Fibroblast of upper back skin (primary cell): Measurements from ENCODE around the gene CUL4A.

Source experiments
- DNase-seq: peaks from one replicate; pipeline ENCODE4 v3.0.0-alpha.2; 2013

CUL4A gene

GRCh38 chr13:113179374-113180230 lies 29.8 kb upstream of the CUL4A start:
- peak; percentile 18 for DNase-seq

DNA sequence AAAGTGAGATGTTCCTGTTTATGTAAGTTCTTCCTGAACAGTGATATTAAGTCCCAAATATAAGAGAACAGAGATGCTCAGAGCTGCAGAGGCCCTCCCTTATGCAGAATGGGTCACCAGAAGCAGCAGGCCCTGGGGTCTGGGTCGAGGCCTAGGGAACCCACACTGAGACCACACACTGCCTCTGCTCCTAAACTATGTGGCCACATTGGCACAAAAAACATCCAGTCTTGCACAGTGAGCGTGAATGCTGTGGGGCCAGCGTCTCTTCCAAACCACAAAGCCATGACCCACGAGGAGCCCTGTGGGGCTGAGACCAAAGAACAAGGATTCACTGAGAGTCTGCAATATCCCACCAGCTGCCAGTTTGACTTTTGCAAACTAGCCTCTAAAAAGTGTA lies 27.4 kb upstream of the CUL4A start:
- DNase-seq, result no peak

- no peak for DNase-seq
These were observed 25.8 kb upstream of the CUL4A start for GRCh38 chr13:113183450-113184129.

DNA sequence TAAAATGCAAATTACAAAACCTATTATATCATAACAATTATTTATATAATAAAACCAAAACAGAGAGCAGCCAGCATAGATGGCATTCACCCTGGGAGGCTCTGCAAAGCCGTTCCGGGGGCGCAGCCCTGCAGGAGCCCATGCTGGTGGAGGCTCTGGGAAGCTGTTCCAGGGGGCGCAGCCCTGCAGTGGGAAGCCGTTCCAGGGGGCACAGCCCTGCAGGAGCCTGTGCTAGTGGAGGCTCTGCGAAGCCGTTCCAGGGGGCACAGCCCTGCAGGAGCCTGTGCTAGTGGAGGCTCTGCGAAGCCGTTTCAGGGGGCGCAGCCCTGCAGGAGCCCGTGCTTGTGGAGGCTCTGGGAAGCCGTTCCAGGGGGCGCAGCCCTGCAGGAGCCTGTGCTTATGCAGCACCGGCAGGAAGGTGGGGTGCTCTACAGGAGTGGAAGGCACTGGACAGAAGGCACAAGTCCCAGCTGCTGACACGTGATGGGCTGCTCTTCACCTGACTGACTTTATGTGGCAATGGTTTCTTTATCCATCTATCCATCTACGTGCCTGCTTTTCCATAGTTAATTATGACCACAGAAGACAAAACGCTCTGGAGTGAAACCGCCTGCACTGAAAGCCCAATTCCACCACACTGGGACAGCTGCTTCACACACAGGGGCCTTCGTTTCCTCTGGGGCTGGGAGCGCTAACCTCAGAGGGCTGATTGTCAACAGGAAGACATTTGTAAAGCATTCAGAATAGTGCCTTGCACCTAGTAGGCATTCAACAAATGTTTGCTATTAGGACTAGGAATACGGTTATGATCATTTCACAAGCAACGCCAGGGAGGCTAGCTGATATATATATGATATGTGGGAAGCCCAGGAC lies 24.6 kb upstream of the CUL4A start:
- DNase-seq, result no peak

DNA sequence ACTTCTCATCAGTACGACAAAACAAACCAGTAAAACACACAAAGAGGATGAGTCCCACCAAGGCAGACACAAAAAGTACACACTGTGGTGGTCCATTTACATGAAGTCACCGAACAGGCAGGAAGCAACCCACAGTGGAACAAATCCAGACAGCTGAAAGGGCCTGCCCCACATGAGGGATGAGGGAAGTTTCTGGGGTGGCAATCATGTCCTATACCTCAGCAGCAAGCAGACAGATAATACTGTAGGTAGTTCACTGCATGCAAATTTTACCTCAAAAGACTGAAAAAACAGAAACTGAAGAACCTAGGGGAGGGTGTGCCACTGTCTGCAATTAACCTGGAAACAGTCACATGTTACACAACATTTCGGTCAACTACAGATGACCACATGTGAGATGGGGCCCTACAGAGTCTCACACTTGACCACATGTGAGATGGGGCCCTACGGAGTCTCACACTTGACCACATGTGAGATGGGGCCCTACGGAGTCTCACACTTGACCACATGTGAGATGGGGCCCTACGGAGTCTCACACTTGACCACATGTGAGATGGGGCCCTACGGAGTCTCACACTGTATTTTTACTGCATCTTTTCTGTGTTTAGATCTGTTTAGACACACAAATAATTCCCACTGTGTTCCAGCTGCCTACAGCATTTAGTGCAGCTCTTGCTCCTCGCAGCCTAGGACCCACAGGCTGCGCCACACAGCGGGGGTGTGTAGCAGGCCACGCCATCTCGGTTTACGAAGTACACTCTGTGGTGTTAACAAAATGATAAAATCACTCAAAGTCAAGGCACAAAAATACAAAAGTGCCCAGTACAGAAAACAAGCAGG lies 23.1 kb upstream of the CUL4A start:
- no peak for DNase-seq

DNA sequence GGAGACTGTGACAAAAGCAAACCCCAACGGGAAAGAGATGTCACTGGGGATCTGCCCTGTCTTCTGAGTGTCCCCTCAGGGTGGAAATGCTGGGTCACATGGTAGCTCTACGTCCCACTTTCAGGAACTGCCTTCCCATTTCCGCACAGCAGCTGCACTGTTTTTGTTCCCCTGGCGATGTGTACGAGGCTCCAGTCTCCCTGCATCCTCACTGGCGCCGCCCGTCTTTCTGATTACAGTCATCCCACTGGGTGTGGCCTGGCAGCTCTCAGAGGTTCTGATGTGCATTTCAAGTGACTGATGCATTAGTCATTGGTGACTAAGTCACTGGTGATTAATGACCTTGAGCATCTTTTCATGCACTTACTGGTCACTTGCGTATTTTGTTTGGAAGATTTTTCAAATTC lies 22.1 kb upstream of the CUL4A start:
- peak; percentile 99 for DNase-seq

GRCh38 chr13:113187883-113188665 lies 21.3 kb upstream of the CUL4A start:
- DNase-seq, result no peak

DNA sequence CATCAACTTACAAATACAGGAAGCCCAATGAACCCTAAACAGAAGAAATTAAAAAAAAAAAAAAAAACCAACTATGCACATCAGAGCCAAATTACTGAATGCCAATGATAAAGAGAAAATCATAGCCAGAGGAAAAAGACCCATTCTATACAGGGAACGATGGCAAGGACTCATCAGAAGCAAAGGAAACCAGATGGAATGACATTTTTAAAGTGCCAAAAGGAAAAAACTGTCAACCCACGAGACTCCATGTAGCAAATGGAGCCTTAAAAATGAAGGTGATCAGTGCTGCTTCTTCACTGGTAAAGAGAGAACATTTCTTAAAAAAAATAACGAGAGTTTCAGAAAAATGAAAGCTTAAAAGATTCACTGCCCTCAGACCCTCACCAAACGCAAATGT lies 19.2 kb upstream of the CUL4A start:
- DNase-seq, result no peak

DNA sequence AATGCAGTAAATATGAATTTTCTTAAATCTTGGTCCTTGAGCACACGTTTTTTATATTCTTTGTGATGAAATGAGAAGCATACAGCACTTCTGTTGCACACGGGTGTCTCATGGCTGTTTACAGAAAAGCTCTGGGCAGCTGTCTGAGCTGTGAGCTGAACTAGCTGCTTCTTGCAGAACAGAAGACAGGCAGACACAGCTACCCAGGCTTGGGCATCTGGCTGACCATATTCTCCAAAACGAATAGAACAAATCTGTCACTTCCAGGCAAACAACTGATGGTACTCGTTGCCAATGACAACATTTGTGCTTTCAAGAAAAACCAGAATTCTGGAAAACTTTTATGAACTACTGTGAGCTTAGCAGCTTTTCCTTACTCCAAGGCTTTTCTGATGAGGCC lies 17.1 kb upstream of the CUL4A start:
- DNase-seq, result no peak

- DNase-seq, result peak; percentile 61
These were observed 16.5 kb upstream of the CUL4A start for GRCh38 chr13:113192902-113193301.

GRCh38 chr13:113195360-113195759 lies 14.1 kb upstream of the CUL4A start:
- no peak for DNase-seq

DNA sequence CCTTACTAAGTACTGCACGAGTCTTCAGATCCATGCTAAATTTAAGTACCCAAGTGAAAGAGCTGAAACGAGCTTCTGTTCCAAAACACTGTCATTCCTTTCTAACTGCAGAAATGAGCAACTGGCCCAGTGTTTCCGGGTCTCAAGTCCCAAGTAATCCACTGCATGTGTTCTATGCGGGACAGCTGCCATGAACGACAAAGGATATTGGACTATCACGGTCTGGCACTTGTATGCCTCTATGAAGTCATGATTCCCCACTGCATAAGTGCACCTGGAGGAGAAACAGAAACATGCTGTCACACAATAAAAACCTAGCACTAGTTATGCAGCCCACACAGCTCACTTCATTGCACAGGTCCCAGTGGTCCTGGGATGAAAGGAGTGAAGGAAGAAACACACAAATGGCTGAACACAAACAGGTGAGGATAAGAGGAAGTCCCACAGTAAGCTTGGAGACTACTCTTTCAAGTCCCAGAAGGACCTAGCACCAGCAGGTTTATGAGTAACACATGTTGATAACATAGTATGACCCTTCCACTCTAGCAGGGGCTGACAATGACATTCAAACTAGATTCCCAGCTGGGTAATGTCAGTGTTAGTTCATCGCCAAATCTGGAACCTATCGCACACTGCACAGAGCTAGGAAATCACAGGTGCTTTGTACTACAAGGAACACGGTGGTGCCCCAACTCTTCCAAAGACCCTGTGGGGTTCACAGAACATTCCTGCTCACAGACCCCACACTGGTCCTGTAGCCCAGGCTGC lies 12.3 kb upstream of the CUL4A start:
- DNase-seq, result no peak

GRCh38 chr13:113201815-113202214 lies 7.6 kb upstream of the CUL4A start:
- no peak for DNase-seq

DNA sequence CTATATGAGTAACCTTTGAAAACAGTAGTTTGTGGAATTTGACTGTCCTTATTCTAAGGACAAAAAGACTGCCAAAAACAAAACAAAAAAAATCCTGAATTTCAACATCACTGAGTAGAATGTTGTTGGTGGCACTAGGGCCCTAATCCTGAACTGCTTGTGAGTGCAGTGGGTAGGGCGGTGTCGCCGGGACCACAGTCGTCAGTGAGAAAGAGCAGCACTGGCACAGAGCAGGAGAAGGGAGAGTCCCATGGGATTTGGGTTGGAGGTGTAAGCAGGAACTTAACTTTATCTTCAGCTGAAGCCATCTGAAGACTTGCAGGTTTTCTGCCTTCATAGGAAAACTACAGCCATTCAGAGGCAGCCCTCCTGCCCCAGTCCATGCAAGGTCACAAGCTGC lies 6.5 kb upstream of the CUL4A start:
- no peak for DNase-seq

- no peak for DNase-seq
These were observed 5.7 kb upstream of the CUL4A start for GRCh38 chr13:113203507-113204377.

GRCh38 chr13:113204378-113204734 lies 5.1 kb upstream of the CUL4A start:
- no peak for DNase-seq

DNA sequence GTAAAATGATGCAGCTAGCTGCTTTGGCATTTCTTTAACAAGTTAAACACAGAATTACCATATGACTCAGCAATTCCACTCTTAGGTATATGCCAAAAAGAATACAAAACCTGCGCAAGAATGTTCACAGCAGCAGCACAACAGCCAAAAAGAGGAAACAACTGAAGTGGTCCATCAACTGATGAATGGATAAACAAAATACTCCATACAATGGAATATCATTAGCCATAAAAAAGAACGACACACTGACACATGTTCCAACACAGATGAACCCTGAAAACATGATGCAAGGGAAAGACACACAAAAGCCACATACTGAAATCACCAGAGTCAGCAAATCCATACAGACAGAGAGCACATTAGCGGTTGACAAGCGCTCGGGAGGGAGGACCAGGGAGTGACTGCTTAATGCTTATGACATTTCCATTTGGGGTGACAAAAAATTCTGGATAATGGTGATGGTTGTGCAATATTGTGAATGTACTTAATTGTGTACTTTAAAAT lies 3.9 kb upstream of the CUL4A start:
- peak; percentile 44 for DNase-seq

DNA sequence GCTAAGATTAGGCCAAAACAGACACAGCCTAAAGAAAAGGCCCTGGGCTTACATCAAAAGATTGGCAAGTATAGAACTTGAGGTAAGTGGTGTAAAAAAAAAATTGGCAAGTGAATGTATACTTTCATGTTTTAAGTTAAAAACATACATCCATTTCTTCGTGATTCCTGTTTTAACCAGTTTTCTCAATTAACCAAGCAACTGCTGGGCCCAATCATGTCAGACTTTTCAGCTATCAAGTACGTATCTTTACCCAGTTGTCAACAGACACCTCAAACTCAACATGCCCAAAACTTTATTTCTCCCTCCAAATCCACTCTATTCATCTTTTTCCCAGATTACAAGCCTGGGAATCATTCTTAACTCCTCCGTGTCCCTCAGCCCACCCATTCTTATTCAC lies 2.0 kb upstream of the CUL4A start:
- no peak for DNase-seq

- no peak for DNase-seq
These were observed 1.5 kb upstream of the CUL4A start for GRCh38 chr13:113207890-113208420.
